C4-2B (cell line): ENCODE results near the gene KLHL22.

Experiments used
- H3K27ac ChIP-seq: fragments of 450-650 bp; 2 replicates; pipeline ENCODE4 v1.5.1; 2017
- CTCF ChIP-seq: fragments of 450-650 bp; conservative IDR thresholded peaks from 2 replicates; pipeline ENCODE4 v1.5.1; 2017; ENCODE audit warnings: mild to moderate bottlenecking
- ZFX ChIP-seq: fragments of 450-650 bp; IDR thresholded peaks from 2 replicates; pipeline ENCODE4 v1.6.1; 2017

The KLHL22 gene

DNA sequence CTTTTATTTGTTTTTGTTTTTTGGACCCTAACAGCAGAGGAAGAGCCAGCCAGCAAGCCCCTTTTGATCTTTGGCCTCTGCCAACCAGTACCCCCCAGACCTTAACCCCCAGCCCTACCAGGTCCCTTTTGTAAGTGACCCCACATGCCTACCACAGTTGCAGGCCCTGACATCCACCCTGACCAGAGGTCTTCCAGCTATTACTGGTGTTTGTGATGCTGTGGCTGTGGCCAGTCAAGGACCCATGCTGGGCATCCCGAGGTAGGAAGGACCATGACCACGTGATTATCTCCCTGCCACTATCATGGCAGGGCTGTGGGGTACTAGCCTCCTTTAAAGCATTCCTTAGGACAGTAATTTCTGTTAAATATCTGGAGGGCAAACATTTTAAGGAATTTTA is 20.8 kb upstream of the KLHL22 start:
- no peak overlapping the region for H3K27ac ChIP-seq
- no peak for TF ChIP-seq ZFX

GRCh38 chr22:20514658-20515406 is 19.2 kb upstream of the KLHL22 start:
- H3K27ac ChIP-seq = no peak overlapping the region
- TF ChIP-seq ZFX (no peak), CTCF (no peak)

GRCh38 chr22:20511578-20512229 is 16.1 kb upstream of the KLHL22 start:
- no peak overlapping the region for H3K27ac ChIP-seq
- no peak for TF ChIP-seq CTCF
- TF ChIP-seq ZFX = no peak

GRCh38 chr22:20510811-20511577 is 15.4 kb upstream of the KLHL22 start:
- no peak for TF ChIP-seq CTCF
- TF ChIP-seq ZFX = no peak
- no peak overlapping the region for H3K27ac ChIP-seq

GRCh38 chr22:20509344-20510047 is 13.9 kb upstream of the KLHL22 start:
- no peak overlapping the region for H3K27ac ChIP-seq
- no peak for TF ChIP-seq CTCF
- no peak for TF ChIP-seq ZFX

- TF ChIP-seq CTCF (no peak), ZFX (no peak)
- H3K27ac ChIP-seq = no peak overlapping the region; the same call in 1 of the 2 replicates
These were observed 13.2 kb upstream of the KLHL22 start for GRCh38 chr22:20508815-20509271.

- peak overlapping the region; percentile 85 for H3K27ac ChIP-seq
These were observed 12.6 kb upstream of the KLHL22 start for GRCh38 chr22:20508067-20508755.
